ENCODE results near the gene MYADML2. TPM values are rescaled to one million over a fixed set of nuclear protein-coding genes. Genes with fewer than 3 reads are reported as not detected.

MYADML2 gene
- total and polyA plus RNA-seq, 10 of the 15 experiments (the other 5 are each of a cell fraction or from before 2014, with no cell fraction given), result not detected

DNA sequence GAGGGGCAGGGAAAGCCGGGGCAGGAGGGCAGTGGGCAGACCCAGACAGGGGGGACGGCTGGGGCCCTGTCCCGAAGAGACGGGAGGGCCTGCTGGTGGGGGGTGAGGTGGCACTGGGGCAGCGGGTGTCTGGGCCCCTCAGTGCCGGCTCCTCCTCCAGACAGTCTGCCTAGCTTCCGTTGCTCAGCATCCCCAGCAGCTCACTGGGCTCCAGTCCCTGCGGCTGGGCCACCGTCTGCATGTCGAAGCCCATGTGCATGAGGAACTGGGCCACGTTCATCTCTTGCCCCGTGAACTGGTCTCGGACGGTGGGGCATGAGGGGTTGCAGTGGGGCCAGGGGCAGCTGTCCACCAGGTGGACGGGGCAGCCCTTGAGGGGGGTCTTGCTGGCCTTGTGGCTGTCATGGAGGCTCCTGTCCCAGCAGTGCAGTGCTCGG lies 5.8 kb upstream of the MYADML2 start (continued):
- TF ChIP-seq, protein P1, sequence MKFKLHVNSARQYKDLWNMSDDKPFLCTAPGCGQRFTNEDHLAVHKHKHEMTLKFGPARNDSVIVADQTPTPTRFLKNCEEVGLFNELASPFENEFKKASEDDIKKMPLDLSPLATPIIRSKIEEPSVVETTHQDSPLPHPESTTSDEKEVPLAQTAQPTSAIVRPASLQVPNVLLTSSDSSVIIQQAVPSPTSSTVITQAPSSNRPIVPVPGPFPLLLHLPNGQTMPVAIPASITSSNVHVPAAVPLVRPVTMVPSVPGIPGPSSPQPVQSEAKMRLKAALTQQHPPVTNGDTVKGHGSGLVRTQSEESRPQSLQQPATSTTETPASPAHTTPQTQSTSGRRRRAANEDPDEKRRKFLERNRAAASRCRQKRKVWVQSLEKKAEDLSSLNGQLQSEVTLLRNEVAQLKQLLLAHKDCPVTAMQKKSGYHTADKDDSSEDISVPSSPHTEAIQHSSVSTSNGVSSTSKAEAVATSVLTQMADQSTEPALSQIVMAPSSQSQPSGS (IDR thresholded peaks at IDR 0.05; ENCODE audit: low read length), result no peak
- TF ChIP-seq, protein P2, sequence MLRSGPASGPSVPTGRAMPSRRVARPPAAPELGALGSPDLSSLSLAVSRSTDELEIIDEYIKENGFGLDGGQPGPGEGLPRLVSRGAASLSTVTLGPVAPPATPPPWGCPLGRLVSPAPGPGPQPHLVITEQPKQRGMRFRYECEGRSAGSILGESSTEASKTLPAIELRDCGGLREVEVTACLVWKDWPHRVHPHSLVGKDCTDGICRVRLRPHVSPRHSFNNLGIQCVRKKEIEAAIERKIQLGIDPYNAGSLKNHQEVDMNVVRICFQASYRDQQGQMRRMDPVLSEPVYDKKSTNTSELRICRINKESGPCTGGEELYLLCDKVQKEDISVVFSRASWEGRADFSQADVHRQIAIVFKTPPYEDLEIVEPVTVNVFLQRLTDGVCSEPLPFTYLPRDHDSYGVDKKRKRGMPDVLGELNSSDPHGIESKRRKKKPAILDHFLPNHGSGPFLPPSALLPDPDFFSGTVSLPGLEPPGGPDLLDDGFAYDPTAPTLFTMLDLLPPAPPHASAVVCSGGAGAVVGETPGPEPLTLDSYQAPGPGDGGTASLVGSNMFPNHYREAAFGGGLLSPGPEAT (IDR thresholded peaks at IDR 0.05; ENCODE audit: low read depth), result no peak

DNA sequence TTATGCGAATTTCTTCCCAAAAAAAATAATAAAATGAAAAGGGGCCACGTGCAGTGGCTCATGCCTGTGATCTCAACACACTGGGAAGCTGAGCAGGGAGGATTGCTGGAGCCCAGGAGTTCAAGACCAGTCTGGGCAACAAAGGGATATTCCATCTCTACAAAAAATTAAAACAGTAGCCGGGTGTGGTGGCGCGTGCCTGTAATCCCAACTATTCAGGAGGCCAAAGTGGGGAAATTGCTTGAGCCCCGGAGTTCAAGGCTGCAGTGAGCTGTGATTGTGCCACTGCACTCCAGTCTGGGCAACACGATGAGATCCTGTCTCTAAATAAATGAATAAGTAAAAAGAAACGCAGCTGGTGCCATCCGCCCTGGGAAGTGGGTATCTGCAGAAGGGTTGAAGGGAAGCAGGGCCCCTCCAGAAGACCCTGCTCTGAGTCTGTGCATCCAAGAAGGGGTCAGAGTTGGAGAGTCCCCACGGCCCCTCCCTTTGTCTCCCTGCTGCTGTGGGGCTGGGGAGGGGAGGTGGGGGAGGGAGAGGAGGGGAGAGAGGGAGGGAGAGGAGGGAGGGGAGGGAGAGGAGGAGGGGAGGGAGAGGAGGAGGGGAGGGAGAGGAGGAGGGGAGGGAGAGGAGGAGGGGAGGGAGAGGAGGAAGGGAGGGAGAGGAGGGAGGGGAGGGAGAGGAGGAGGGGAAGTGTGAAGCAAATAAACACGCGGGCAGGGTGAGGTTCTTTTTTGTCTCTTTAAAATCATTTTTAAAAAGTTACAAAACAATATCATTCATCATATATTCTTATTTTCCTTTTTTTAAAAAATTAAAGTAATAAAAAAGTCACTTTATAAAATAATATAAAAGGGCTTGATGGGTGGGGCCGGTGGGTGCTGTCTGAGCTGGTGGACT lies 5.0 kb upstream of the MYADML2 start:
- H3K36me3 ChIP-seq (ENCODE audit: control insufficient read depth in 2 of 2, insufficient read depth in 2 of 2, low read length in 1 of 2), result no peaks in the 10 kb centered on the region
- 37% methylated on average over 12 of the region's 13 CpGs for WGBS (ENCODE audit: insufficient coverage, insufficient replicate concordance, low lambda C conversion rate, missing lambda C conversion rate)
- H4K20me1 ChIP-seq (ENCODE audit: control insufficient read depth, insufficient read depth), result no peaks in the 10 kb centered on the region
- H2AFZ ChIP-seq (ENCODE audit: control insufficient read depth, low read depth, low read length), result no peak overlapping the region
- H3K4me1 ChIP-seq (ENCODE audit: control insufficient read depth, insufficient read depth, low read length), result no peaks in the 10 kb centered on the region
- ChIA-PET RAD21 (ENCODE audit: unreplicated experiment) (no interaction called here), CTCF (interaction anchor here (0.6 to 1.4 kb wide), 3 partner anchors 79 to 202 kb away, joined by 3 to 4 read pairs (median 3); no protein-coding TSS in a partner anchor), SMC1A (ENCODE audit: uncharacterized antibody, unreplicated experiment) (interaction anchor here (0.5 kb wide), 1 partner anchor 185 kb away, joined by 3 read pairs; no protein-coding TSS in a partner anchor), POLR2A (no interaction called here)
- H3K9ac ChIP-seq (ENCODE audit: control insufficient read depth, insufficient read depth, low read length), result no peak overlapping the region
- no peak for TF ChIP-seq ASH2L (IDR thresholded peaks at IDR 0.05; ENCODE audit: borderline replicate concordance, low read depth)
- TF ChIP-seq, protein P3, sequence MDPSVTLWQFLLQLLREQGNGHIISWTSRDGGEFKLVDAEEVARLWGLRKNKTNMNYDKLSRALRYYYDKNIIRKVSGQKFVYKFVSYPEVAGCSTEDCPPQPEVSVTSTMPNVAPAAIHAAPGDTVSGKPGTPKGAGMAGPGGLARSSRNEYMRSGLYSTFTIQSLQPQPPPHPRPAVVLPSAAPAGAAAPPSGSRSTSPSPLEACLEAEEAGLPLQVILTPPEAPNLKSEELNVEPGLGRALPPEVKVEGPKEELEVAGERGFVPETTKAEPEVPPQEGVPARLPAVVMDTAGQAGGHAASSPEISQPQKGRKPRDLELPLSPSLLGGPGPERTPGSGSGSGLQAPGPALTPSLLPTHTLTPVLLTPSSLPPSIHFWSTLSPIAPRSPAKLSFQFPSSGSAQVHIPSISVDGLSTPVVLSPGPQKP (IDR thresholded peaks at IDR 0.05; ENCODE audit: low read depth, low read length), result no peak
- TF ChIP-seq NBN (IDR thresholded peaks at IDR 0.05), result no peak
- TF ChIP-seq, protein P4, sequence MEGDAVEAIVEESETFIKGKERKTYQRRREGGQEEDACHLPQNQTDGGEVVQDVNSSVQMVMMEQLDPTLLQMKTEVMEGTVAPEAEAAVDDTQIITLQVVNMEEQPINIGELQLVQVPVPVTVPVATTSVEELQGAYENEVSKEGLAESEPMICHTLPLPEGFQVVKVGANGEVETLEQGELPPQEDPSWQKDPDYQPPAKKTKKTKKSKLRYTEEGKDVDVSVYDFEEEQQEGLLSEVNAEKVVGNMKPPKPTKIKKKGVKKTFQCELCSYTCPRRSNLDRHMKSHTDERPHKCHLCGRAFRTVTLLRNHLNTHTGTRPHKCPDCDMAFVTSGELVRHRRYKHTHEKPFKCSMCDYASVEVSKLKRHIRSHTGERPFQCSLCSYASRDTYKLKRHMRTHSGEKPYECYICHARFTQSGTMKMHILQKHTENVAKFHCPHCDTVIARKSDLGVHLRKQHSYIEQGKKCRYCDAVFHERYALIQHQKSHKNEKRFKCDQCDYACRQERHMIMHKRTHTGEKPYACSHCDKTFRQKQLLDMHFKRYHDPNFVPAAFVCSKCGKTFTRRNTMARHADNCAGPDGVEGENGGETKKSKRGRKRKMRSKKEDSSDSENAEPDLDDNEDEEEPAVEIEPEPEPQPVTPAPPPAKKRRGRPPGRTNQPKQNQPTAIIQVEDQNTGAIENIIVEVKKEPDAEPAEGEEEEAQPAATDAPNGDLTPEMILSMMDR (IDR thresholded peaks at IDR 0.05 in 2 of 3, conservative IDR thresholded peaks at IDR 0.05 in 1 of 3; ENCODE audit: control insufficient read depth in 2 of 3, extremely low read depth in 1 of 3, insufficient read depth in 1 of 3, low read depth in 3 of 3, low read length in 3 of 3), result no peak
- no peak for TF ChIP-seq MEF2B (IDR thresholded peaks at IDR 0.05; ENCODE audit: partially characterized antibody, poor library complexity, severe bottlenecking)
- TF ChIP-seq YY1 (IDR thresholded peaks at IDR 0.05; ENCODE audit: low read depth, low read length), result no peak
- no peak for TF ChIP-seq MEF2A (IDR thresholded peaks at IDR 0.05; ENCODE audit: insufficient read depth, low read depth, low read length)
- TF ChIP-seq SUPT20H (IDR thresholded peaks at IDR 0.05; ENCODE audit: borderline replicate concordance, control insufficient read depth, low read depth, low read length), result no peak
- in situ Hi-C loops (cut with MboI), result no loop called here
- intact Hi-C loops (cut with micrococcal nuclease; ENCODE audit: unreplicated experiment), result no loop called here
- H3K4me3 ChIP-seq, result no peak overlapping the region
- no peaks in the 10 kb centered on the region for H3K79me2 ChIP-seq (ENCODE audit: control insufficient read depth, insufficient read depth, low read length)
- H3K27ac ChIP-seq (ENCODE audit: control insufficient read depth, insufficient read depth), result no peak overlapping the region
- no TSS peak for BruUV-seq (replicated peaks)
- H3K9me3 ChIP-seq (replicated peaks; ENCODE audit: control insufficient read depth, insufficient read depth, low read length), result no peaks in the 10 kb centered on the region
- no peaks in the 10 kb centered on the region for H3K27me3 ChIP-seq (replicated peaks in 1 of 2; ENCODE audit: control insufficient read depth in 2 of 2, insufficient read depth in 2 of 2, low read length in 1 of 2)
- no peak for FAIRE-seq
- no peak for DNase-seq (ENCODE audit: low read depth, low spot score)
- no peak for ATAC-seq
- no peak overlapping the region for H3K4me2 ChIP-seq (ENCODE audit: control insufficient read depth, insufficient read depth)

Data from GM12878 (cell line).